ENCODE data around the gene TRIM15. TPM values are rescaled to one million over a fixed set of nuclear protein-coding genes. Genes with fewer than 3 reads are reported as not detected.
"Not testable (repeated sequence)": the region's sequence is repeated elsewhere in the genome, so short reads cannot be mapped to it uniquely, and the experiment has no call there.

The TRIM15 gene
- total RNA-seq, 4 donors from 2014 or later: not detected

- TF ChIP-seq EP300 (IDR thresholded peaks at IDR 0.05): no peak
- H3K36me3 ChIP-seq: no peaks in the 10 kb centered on the region
- H3K27ac ChIP-seq: no peak overlapping the region
- 77 to 78% methylated on average over 11 of the region's 11 CpGs for WGBS, 2 donors
- no peak for DNase-seq (ENCODE audit: low spot score in 2 of 2)
- no peak overlapping the region for H3K4me3 ChIP-seq
- no peaks in the 10 kb centered on the region for H3K4me1 ChIP-seq
- H3K27me3 ChIP-seq: peaks cover 0 to 52% of the 10 kb centered on the region in 2 donors
- H3K9me3 ChIP-seq: no peaks in the 10 kb centered on the region
Observed at GRCh38 chr6:30136570-30137286, 26.6 kb upstream of the TRIM15 start.

- 85 to 86% methylated on average over 8 of the region's 8 CpGs for WGBS, 2 donors
- DNase-seq (ENCODE audit: low spot score in 2 of 2); H3K4me1 ChIP-seq; H3K9me3 ChIP-seq; H3K36me3 ChIP-seq; H3K27ac ChIP-seq; H3K4me3 ChIP-seq: not testable (repeated sequence)
- peaks cover 0 to 34% of the 10 kb centered on the region in 2 donors for H3K27me3 ChIP-seq
Observed at GRCh38 chr6:30140240-30140639, 23.1 kb upstream of the TRIM15 start.

DNA sequence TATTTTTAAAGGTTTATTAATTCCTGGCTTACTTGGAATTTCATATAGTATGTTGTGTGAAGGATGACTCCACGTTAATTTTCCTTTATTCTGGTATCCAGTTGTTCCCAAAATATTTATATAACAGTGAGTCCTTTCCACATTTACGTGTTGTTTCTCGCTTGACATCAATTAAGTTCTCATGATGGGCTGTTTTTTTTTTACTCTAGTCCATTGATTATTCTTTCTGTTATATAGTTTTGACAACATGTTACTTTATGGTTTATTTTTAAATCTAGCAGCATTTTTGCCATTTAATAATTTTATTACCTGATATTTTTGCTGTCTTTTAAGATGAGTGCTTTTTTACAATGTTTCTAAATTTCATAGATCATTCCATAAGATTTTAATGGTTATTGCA lies 20.7 kb upstream of the TRIM15 start:
- Histone ChIP-seq H3K27me3 (peaks cover 0 to 40% of the 10 kb centered on the region in 2 donors), H3K4me1 (no peaks in the 10 kb centered on the region), H3K36me3 (no peaks in the 10 kb centered on the region), H3K4me3 (no peak overlapping the region), H3K27ac (no peak overlapping the region), H3K9me3 (no peaks in the 10 kb centered on the region)
- TF ChIP-seq CTCF (IDR thresholded peaks at IDR 0.05) (no peak), POLR2A (IDR thresholded peaks at IDR 0.05) (no peak), EP300 (IDR thresholded peaks at IDR 0.05) (no peak)
- 78 to 79% methylated on average over 3 of the region's 3 CpGs for WGBS, 2 donors
- DNase-seq (ENCODE audit: low spot score in 2 of 2): no peak

- TF ChIP-seq POLR2A (IDR thresholded peaks at IDR 0.05) (no peak), EP300 (IDR thresholded peaks at IDR 0.05) (no peak), CTCF (IDR thresholded peaks at IDR 0.05) (no peak)
- Histone ChIP-seq H3K36me3 (no peaks in the 10 kb centered on the region), H3K27ac (no peak overlapping the region), H3K4me1 (no peaks in the 10 kb centered on the region), H3K9me3 (no peaks in the 10 kb centered on the region), H3K4me3 (no peak overlapping the region), H3K27me3 (peaks cover 0 to 36% of the 10 kb centered on the region in 2 donors)
- DNase-seq (ENCODE audit: low spot score in 2 of 2): no peak
- WGBS, 2 donors: 61 to 68% methylated on average over 2 of the region's 2 CpGs
Observed at GRCh38 chr6:30143780-30144179, 19.6 kb upstream of the TRIM15 start.

DNA sequence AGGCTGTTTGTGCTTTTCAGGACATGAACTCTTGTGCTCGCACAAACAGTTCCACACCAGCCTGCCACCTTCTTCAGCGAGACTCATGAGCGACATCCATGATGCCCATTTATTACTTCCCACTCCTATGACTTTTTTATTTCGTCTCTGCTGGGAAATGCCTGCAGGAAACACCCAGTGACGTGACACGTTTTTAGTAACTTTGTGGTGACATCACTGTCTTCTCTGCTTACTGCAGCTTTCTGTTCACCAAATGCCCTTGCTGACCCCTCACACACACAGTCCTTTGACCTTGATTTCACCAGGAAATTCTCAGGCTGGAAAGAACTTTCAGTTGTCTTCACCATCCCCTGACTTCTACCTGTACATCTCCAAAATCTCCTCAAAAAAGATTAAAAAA lies 18.5 kb upstream of the TRIM15 start:
- WGBS, 2 donors: 51 to 52% methylated on average over 6 of the region's 6 CpGs
- no peak for TF ChIP-seq POLR2A (IDR thresholded peaks at IDR 0.05)
- TF ChIP-seq EP300 (IDR thresholded peaks at IDR 0.05): no peak
- TF ChIP-seq CTCF (IDR thresholded peaks at IDR 0.05): no peak
- H3K27ac ChIP-seq: no peak overlapping the region
- H3K4me1 ChIP-seq: no peaks in the 10 kb centered on the region
- no peaks in the 10 kb centered on the region for H3K36me3 ChIP-seq
- H3K4me3 ChIP-seq: no peak overlapping the region
- no peak for DNase-seq (ENCODE audit: low spot score in 2 of 2)
- H3K27me3 ChIP-seq: peaks cover 0 to 29% of the 10 kb centered on the region in 2 donors
- no peaks in the 10 kb centered on the region for H3K9me3 ChIP-seq

DNA sequence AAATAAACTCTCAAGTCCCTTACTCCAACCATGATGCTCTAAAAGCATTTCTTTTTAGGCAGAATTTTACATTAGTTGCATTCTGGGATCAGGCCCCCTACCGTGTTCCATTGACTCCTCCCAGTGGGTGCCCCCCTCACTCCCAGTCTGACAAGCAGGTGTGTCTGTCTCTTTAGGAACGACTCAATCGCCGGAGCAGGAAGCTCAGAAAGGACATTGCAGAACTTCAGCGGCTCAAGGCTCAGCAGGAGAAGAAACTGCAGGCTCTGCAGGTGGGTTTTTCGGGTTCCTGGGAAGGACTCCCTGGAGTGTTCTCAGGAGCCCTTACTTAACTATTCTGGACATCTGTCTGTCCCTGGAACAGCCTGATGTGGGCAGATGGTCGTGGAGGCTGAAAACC lies 17.5 kb upstream of the TRIM15 start:
- H3K4me1 ChIP-seq: no peaks in the 10 kb centered on the region
- H3K27ac ChIP-seq: no peak overlapping the region
- no peak for DNase-seq (ENCODE audit: low spot score in 2 of 2)
- 47 to 62% methylated on average over 7 of the region's 7 CpGs for WGBS, 2 donors
- no peaks in the 10 kb centered on the region for H3K36me3 ChIP-seq
- no peak overlapping the region for H3K4me3 ChIP-seq
- peaks cover 0 to 28% of the 10 kb centered on the region in 2 donors for H3K27me3 ChIP-seq
- no peaks in the 10 kb centered on the region for H3K9me3 ChIP-seq
- no peak for TF ChIP-seq CTCF (IDR thresholded peaks at IDR 0.05)
- no peak for TF ChIP-seq POLR2A (IDR thresholded peaks at IDR 0.05)
- no peak for TF ChIP-seq EP300 (IDR thresholded peaks at IDR 0.05)

Data from tibial nerve (tissue), 4 donors.